HCT116 (cell line): ENCODE measurements around the gene ANKRD18B. TPM values are rescaled to one million over a fixed set of nuclear protein-coding genes. Genes with fewer than 3 reads are reported as not detected.
"Not testable (repeated sequence)": the region's sequence is repeated elsewhere in the genome, so short reads cannot be mapped to it uniquely, and the experiment has no call there.

Source experiments
- ATAC-seq: fragments of 200-7000 bp; cut with Tn5 transposase; 2 replicates; pipeline ENCODE4 v1.9.1; 2020; ENCODE audit warnings: mild to moderate bottlenecking, moderate library complexity
- BruUV-seq: library from RNA; stranded (reverse); fragments of 400-500 nt; replicated peaks from 2 replicates; lab custom pipeline; 2021; lab: Mats Ljungman, UMichigan
- CTCF ChIA-PET: fragments of 300-600 bp; sonication (Branson Sonifier 250); formaldehyde crosslinking; loops from one replicate; lab custom pipeline; 2021; ENCODE audit warnings: antibody characterized with exemption; lab: Charles Lee
- POLR2A ChIA-PET: fragments of 300-600, 350-600 bp; sonication (Branson Sonifier 250); formaldehyde crosslinking; loops from one replicate; lab custom pipeline; 2021; ENCODE audit warnings: antibody characterized with exemption; lab: Charles Lee
- RAD21 ChIA-PET, 2 experiments: fragments of 300-600 bp; sonication (Branson Sonifier 250); formaldehyde crosslinking; loops; one replicate each; lab custom pipeline; 2023; ENCODE audit warnings: low total read pairs in 2 of 2; ENCODE audit not compliant: uncharacterized antibody in 2 of 2, unreplicated experiment in 2 of 2, low non-redundant PET in 1 of 2; lab: Charles Lee
- DNase-seq: peaks from one replicate; pipeline ENCODE4 v3.0.0-alpha.2; 2010; ENCODE audit warnings: low read depth, low spot score
- H2AFZ ChIP-seq: fragments of 200-600 bp; shearing (Covaris generic), sonication (generic); 2 replicates; pipeline ENCODE4 v1.6.1; 2017; ENCODE audit warnings: low read depth, mixed run types, mixed read lengths, antibody characterized with exemption, low read length; ENCODE audit not compliant: poor library complexity, severe bottlenecking
- H3K27ac ChIP-seq: 2 replicates; pipeline ENCODE4 v1.5.1; 2012; ENCODE audit warnings: low read depth, low read length
- H3K27me3 ChIP-seq: fragments of 200-600 bp; sonication (generic); 2 replicates; pipeline ENCODE4 v1.6.1; 2016; ENCODE audit warnings: mixed run types, low read length, mixed read lengths; ENCODE audit not compliant: insufficient read depth
- H3K36me3 ChIP-seq, 2 experiments: fragments of 200-500 bp in 1 of 2; fragments of 200-600 bp in 1 of 2; sonication (Bioruptor generic) in 1 of 2; sonication (generic) in 1 of 2; 2 replicates each; pipeline versions ENCODE4 v1.5.1 to v1.6.1; 2014 to 2016; ENCODE audit warnings: low read length in 2 of 2, inconsistent platforms in 1 of 2, mixed read lengths in 1 of 2, mixed run types in 1 of 2; ENCODE audit not compliant: insufficient read depth in 2 of 2, control insufficient read depth in 1 of 2
- H3K4me1 ChIP-seq, 2 experiments: fragments of 200-600 bp in 1 of 2; sonication (generic) in 1 of 2; 2 replicates each; pipeline versions ENCODE4 v1.5.1 to v1.6.1; 2012 to 2017; ENCODE audit warnings: low read length in 2 of 2, inconsistent platforms in 1 of 2, mild to moderate bottlenecking in 1 of 2, mixed read lengths in 1 of 2, mixed run types in 1 of 2, moderate library complexity in 1 of 2; ENCODE audit not compliant: insufficient read depth in 2 of 2, control insufficient read depth in 1 of 2
- H3K4me2 ChIP-seq: fragments of 200-600 bp; sonication (generic); 2 replicates; pipeline ENCODE4 v1.6.1; 2017; ENCODE audit warnings: mixed run types, low read length, mixed read lengths
- H3K4me3 ChIP-seq, 2 experiments: fragments of 200-600 bp in 1 of 2; sonication (generic) in 1 of 2; replicated peaks in 1 of 2; 2 replicates each; pipeline ENCODE4 v1.5.1; 2011 to 2016; ENCODE audit warnings: low read length in 2 of 2, control low read depth in 1 of 2, low read depth in 1 of 2, mild to moderate bottlenecking in 1 of 2, mixed read lengths in 1 of 2, mixed run types in 1 of 2
- H3K79me2 ChIP-seq: fragments of 200-600 bp; sonication (generic); 2 replicates; pipeline ENCODE4 v1.6.1; 2017; ENCODE audit warnings: mild to moderate bottlenecking, mixed run types, low read length, moderate library complexity, mixed read lengths; ENCODE audit not compliant: insufficient read depth
- H3K9ac ChIP-seq: fragments of 200-600 bp; sonication (generic); 2 replicates; pipeline ENCODE4 v1.6.1; 2016; ENCODE audit warnings: low read length, mixed read lengths
- H3K9me2 ChIP-seq: fragments of 200-600 bp; sonication (generic), shearing (Covaris generic); 2 replicates; pipeline ENCODE4 v1.6.1; 2017; ENCODE audit warnings: mixed run types, mild to moderate bottlenecking, moderate library complexity; ENCODE audit not compliant: insufficient read depth
- H3K9me3 ChIP-seq, 2 experiments: fragments of 200-500 bp in 1 of 2; fragments of 200-600 bp in 1 of 2; sonication (Bioruptor generic) in 1 of 2; sonication (generic) in 1 of 2; 2 replicates each; pipeline ENCODE4 v1.6.1; 2014 to 2017; ENCODE audit warnings: low read length in 2 of 2, mixed read lengths in 2 of 2, inconsistent platforms in 1 of 2, low read depth in 1 of 2, mild to moderate bottlenecking in 1 of 2, mixed run types in 1 of 2, moderate library complexity in 1 of 2; ENCODE audit not compliant: control insufficient read depth in 1 of 2, insufficient read depth in 1 of 2
- H4K20me1 ChIP-seq: fragments of 200-600 bp; sonication (generic), shearing (Covaris generic); 2 replicates; pipeline ENCODE4 v1.6.1; 2017; ENCODE audit warnings: mixed run types, mild to moderate bottlenecking, moderate library complexity; ENCODE audit not compliant: insufficient read depth
- intact Hi-C: fragments of 100-400 bp; cut with micrococcal nuclease; formaldehyde crosslinking; loops from 2 replicates; pipeline ENCODE4 v1.10.0; 2022
- total RNA-seq: library from RNA; stranded (reverse); gene quantifications from one replicate; pipeline ENCODE4 v1.2.1, GENCODE V29; 2021; ENCODE audit not compliant: unreplicated experiment

ANKRD18B gene
- total RNA-seq, 1 experiment from 2014 or later = 3.9 TPM

DNA sequence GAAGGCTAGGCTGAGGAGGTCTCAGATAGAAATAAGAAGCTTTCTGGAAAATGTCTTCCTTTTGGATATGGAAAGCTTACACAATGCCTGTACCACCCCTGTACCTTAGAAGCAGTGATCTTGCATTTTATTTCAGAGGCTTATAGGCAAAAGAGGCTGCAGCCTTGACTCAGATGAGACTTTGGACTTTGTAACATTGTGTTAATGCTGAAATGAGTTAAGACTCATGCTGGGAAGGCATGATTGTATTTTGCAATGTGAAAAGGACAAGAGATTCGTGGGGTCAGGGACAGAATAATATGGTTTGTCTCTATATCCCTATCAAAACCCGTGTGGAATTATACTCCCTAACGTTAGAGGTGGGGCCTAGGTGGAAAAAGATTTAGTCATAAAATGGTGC is 53.7 kb downstream of the ANKRD18B start:
- POLR2A ChIA-PET, RAD21 ChIA-PET: not testable (repeated sequence)

DNA sequence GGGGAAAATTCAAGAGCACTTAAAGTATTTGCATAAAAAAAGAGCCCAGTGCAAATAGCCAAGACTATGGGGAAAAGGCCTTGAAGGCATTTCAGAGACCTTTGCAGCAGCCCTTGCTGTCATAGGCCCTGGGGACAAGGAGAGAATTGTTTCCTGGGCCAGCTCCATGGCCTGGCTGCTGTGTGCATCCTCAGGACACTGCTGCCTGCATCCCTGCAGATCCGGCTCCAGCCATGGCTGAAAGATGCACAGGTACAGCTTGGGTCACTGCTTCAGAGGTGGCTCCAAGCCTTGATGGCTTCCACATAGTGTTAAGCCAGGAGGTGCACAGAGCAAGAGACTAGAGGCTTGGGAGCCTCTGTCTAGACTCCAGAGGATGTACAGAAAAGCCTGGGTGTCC is 55.9 kb downstream of the ANKRD18B start:
- H3K9me2 ChIP-seq, H3K27me3 ChIP-seq, H3K79me2 ChIP-seq, POLR2A ChIA-PET, H2AFZ ChIP-seq, H3K9ac ChIP-seq, H3K36me3 ChIP-seq, H3K4me3 ChIP-seq, RAD21 ChIA-PET, intact Hi-C loops, H3K4me2 ChIP-seq, H4K20me1 ChIP-seq, DNase-seq, H3K4me1 ChIP-seq, H3K9me3 ChIP-seq, BruUV-seq, CTCF ChIA-PET, H3K27ac ChIP-seq, ATAC-seq: not testable (repeated sequence)

More for the DNA sequence above, 53.7 kb downstream of the ANKRD18B start:
- H3K9me3 ChIP-seq, H3K4me3 ChIP-seq, H3K36me3 ChIP-seq, CTCF ChIA-PET, DNase-seq, H3K27ac ChIP-seq, H3K9me2 ChIP-seq, H3K79me2 ChIP-seq, H3K27me3 ChIP-seq, ATAC-seq, H3K4me1 ChIP-seq, BruUV-seq, H4K20me1 ChIP-seq, H2AFZ ChIP-seq, H3K4me2 ChIP-seq, H3K9ac ChIP-seq, intact Hi-C loops: not testable (repeated sequence)

DNA sequence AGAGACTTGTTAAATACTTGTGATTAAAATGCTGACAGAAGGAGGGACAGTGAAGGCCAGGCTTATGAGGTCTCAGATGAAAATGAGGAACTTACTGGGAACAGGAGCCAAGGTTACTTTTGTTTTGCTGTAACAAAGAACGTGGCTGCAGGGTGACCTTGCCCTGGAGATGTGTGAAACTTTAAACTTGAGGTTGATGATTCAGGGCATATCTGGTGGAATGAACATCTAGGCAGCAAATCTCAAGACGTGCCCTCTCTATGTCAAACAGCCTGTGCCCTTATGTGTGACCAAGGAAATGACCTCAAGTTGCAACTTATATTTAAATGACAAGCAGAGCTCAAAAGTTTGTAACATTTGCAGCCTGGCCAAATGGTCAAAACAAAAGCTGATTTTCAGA is 58.6 kb downstream of the ANKRD18B start:
- RAD21 ChIA-PET, H3K36me3 ChIP-seq, H3K27me3 ChIP-seq, H3K4me1 ChIP-seq, H3K4me2 ChIP-seq, H3K27ac ChIP-seq, CTCF ChIA-PET, H3K79me2 ChIP-seq, H3K9ac ChIP-seq, H2AFZ ChIP-seq, ATAC-seq, H3K4me3 ChIP-seq, H3K9me3 ChIP-seq, POLR2A ChIA-PET, H4K20me1 ChIP-seq, H3K9me2 ChIP-seq, BruUV-seq, DNase-seq, intact Hi-C loops: not testable (repeated sequence)

DNA sequence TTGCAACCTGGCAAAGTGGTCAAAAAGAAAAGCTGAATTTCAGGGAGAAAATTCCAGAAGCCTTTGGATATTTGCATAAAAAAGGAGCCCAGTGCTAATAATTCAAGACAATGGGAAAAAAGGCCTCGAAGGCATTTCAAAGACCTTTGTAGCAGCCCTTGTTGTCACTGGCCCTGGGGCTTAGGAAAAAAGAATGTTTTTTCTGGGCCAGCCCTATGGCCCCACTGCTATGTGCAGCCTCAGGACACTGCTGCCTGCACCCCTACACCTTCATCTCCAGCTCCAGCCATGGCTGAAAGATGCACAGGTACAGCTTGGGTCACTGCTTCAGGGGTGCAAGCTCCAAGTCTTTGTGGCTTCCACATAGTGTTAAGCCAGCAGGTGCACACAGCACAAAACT is 62.1 kb downstream of the ANKRD18B start:
- ATAC-seq, H2AFZ ChIP-seq, H3K27me3 ChIP-seq, BruUV-seq, RAD21 ChIA-PET, H3K4me3 ChIP-seq, H3K4me1 ChIP-seq, H3K9me3 ChIP-seq, H3K36me3 ChIP-seq, DNase-seq, H3K27ac ChIP-seq, H3K4me2 ChIP-seq, H3K9me2 ChIP-seq, intact Hi-C loops, POLR2A ChIA-PET, H3K79me2 ChIP-seq, CTCF ChIA-PET, H3K9ac ChIP-seq, H4K20me1 ChIP-seq: not testable (repeated sequence)

DNA sequence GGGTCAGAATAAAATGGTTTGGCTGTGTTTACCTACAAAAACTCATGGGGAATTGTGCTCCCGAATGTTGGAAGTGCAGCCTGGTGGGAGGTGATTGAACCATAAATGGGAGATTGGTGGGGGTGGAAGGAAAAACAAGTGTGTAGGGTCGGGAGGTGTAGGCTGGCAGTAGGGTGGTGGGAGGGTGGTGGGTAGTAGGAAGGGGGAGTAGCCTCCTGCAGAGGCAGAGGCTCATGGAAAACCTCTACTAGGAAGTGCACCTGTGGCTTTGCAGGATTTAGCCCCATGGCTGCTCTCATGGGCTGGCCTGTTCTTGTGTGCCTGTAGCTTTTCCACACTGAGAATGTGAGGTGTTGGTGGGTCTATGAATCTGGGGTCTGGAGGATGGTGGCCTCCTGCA is 63.7 kb downstream of the ANKRD18B start:
- H3K27ac ChIP-seq, H3K27me3 ChIP-seq, H3K9me2 ChIP-seq, CTCF ChIA-PET, RAD21 ChIA-PET, ATAC-seq, H3K79me2 ChIP-seq, H3K4me2 ChIP-seq, H3K9ac ChIP-seq, intact Hi-C loops, H2AFZ ChIP-seq, H3K4me3 ChIP-seq, BruUV-seq, POLR2A ChIA-PET, H4K20me1 ChIP-seq, DNase-seq, H3K4me1 ChIP-seq, H3K36me3 ChIP-seq, H3K9me3 ChIP-seq: not testable (repeated sequence)
